ENCODE measurements around the gene PRKAG2. TPM values are rescaled to one million over a fixed set of nuclear protein-coding genes. Genes with fewer than 3 reads are reported as not detected.

PRKAG2 gene
- total and polyA plus RNA-seq, 2 of the 13 experiments (the other 11 are each of a cell fraction or from before 2014, with no cell fraction given) = 0.90 to 1.3 TPM

- DNase-seq (ENCODE audit: low spot score) = no peak
- CTCF ChIA-PET (ENCODE audit: low intra/inter-chr PET ratio, low total read pairs) = no interaction called here
These were observed 48.8 kb upstream of the PRKAG2 start for GRCh38 chr7:151925446-151926335.

More at GRCh38 chr7:151925446-151926335, 48.8 kb upstream of the PRKAG2 start:
- Histone ChIP-seq H3K4me2 (ENCODE audit: low read depth, low read length) (no peak overlapping the region), H3K4me1 (ENCODE audit: insufficient read depth, low read length) (peaks cover 6% of the 10 kb centered on the region), H3K4me3 (replicated peaks in 1 of 3; ENCODE audit: insufficient read depth in 1 of 3, low read depth in 2 of 3, low read length in 3 of 3) (no peak overlapping the region), H3K9me3 (ENCODE audit: low read length) (no peaks in the 10 kb centered on the region), H3K36me3 (replicated peaks in 1 of 2; ENCODE audit: control insufficient read depth in 1 of 2, insufficient read depth in 2 of 2, low read length in 2 of 2) (no peaks in the 10 kb centered on the region), H3K27me3 (ENCODE audit: control insufficient read depth in 1 of 2, insufficient read depth in 2 of 2, low read length in 2 of 2) (peaks cover 0 to 8% of the 10 kb centered on the region in 2 experiments; a peak in 1 of 5 replicates), H3K27ac (ENCODE audit: extremely low read length, insufficient read depth, low read length) (no peak overlapping the region), H3K79me2 (ENCODE audit: insufficient read depth, low read length) (no peaks in the 10 kb centered on the region), H4K20me1 (ENCODE audit: insufficient read depth, low read length) (no peaks in the 10 kb centered on the region), H3K9ac (ENCODE audit: insufficient read depth, low read depth, low read length) (no peak overlapping the region), H2AFZ (ENCODE audit: low read length) (no peak overlapping the region)
- WGBS (ENCODE audit: low lambda C conversion rate) = 39% methylated on average over 22 of the region's 22 CpGs
- no peak for ATAC-seq
- POLR2A ChIA-PET = no interaction called here
- FAIRE-seq = no peak
- no TSS peak for BruUV-seq (replicated peaks)
- in situ Hi-C loops (cut with HindIII; ENCODE audit: extremely low pct_ligation_motif_present, low pct_unique_long_range_greater_than_20kb) (no loop called here), intact Hi-C loops (cut with micrococcal nuclease; ENCODE audit: unreplicated experiment) (no loop called here)
- TF ChIP-seq ZNF121 (CRISPR knock-in tag; IDR thresholded peaks at IDR 0.05) (no peak), MNT (IDR thresholded peaks at IDR 0.05) (no peak), TRIM24 (CRISPR knock-in tag; IDR thresholded peaks at IDR 0.05) (no peak), ZFP82 (CRISPR knock-in tag; IDR thresholded peaks at IDR 0.05; ENCODE audit: borderline replicate concordance) (no peak), CHD2 (IDR thresholded peaks at IDR 0.05; ENCODE audit: low read depth, low read length) (no peak), PCBP2 (optimal IDR thresholded peaks at IDR 0.05; ENCODE audit: low read depth, low read length, poor library complexity, severe bottlenecking) (no peak), MZF1 (CRISPR knock-in tag; IDR thresholded peaks at IDR 0.05; ENCODE audit: borderline replicate concordance) (no peak), NFYC (CRISPR knock-in tag; IDR thresholded peaks at IDR 0.05) (no peak), ZBTB3 (CRISPR knock-in tag; IDR thresholded peaks at IDR 0.05; ENCODE audit: borderline replicate concordance, low read depth) (no peak), MLX (CRISPR knock-in tag; IDR thresholded peaks at IDR 0.05) (no peak), NFYB (CRISPR knock-in tag; IDR thresholded peaks at IDR 0.05) (no peak), SRF (IDR thresholded peaks at IDR 0.05; ENCODE audit: low read depth, low read length) (no peak)
- TF ChIP-seq, protein P1, sequence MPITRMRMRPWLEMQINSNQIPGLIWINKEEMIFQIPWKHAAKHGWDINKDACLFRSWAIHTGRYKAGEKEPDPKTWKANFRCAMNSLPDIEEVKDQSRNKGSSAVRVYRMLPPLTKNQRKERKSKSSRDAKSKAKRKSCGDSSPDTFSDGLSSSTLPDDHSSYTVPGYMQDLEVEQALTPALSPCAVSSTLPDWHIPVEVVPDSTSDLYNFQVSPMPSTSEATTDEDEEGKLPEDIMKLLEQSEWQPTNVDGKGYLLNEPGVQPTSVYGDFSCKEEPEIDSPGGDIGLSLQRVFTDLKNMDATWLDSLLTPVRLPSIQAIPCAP (CRISPR knock-in tag; IDR thresholded peaks at IDR 0.05; ENCODE audit: low read depth) = no peak
- TF ChIP-seq, protein P2, sequence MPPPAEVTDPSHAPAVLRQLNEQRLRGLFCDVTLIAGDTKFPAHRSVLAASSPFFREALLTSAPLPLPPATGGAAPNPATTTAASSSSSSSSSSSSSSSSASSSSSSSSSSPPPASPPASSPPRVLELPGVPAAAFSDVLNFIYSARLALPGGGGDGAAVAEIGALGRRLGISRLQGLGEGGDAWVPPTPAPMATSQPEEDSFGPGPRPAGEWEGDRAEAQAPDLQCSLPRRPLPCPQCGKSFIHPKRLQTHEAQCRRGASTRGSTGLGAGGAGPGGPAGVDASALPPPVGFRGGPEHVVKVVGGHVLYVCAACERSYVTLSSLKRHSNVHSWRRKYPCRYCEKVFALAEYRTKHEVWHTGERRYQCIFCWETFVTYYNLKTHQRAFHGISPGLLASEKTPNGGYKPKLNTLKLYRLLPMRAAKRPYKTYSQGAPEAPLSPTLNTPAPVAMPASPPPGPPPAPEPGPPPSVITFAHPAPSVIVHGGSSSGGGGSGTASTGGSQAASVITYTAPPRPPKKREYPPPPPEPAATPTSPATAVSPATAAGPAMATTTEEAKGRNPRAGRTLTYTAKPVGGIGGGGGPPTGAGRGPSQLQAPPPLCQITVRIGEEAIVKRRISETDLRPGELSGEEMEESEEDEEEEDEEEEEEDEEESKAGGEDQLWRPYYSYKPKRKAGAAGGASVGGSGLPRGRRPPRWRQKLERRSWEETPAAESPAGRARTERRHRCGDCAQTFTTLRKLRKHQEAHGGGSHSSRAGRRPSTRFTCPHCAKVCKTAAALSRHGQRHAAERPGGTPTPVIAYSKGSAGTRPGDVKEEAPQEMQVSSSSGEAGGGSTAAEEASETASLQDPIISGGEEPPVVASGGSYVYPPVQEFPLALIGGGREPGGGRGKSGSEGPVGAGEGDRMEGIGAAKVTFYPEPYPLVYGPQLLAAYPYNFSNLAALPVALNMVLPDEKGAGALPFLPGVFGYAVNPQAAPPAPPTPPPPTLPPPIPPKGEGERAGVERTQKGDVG (CRISPR knock-in tag; IDR thresholded peaks at IDR 0.05; ENCODE audit: borderline replicate concordance) = no peak
